Upper lobe of left lung (tissue), 4 donors: Measurements from ENCODE around the gene SGSM1.

Source experiments
- CTCF ChIP-seq, 6 experiments: fragments of 450-650 bp in 4 of 6; fragments of 200-600 bp in 2 of 6; sonication (generic) in 2 of 6; IDR thresholded peaks; one replicate each; pipeline ENCODE4 v1.5.1; 2016 to 2019; ENCODE audit warnings: antibody characterized with exemption in 6 of 6
- EP300 ChIP-seq, 4 donors: sonication (generic); formaldehyde crosslinking; IDR thresholded peaks; one replicate each; pipeline ENCODE4 v1.5.1; 2017; ENCODE audit warnings: antibody characterized with exemption in 4 of 4, control low read depth in 2 of 4
- POLR2A ChIP-seq, 4 donors: fragments of 450-650 bp; IDR thresholded peaks; one replicate each; pipeline ENCODE4 v1.5.1; 2016 to 2017; ENCODE audit warnings: antibody characterized with exemption in 4 of 4, mild to moderate bottlenecking in 2 of 4
- POLR2AphosphoS5 ChIP-seq, 2 donors: sonication (generic); formaldehyde crosslinking; IDR thresholded peaks; one replicate each; pipeline ENCODE4 v1.5.1; 2017; ENCODE audit warnings: antibody characterized with exemption in 2 of 2

- no peak for TF ChIP-seq CTCF (IDR thresholded peaks at IDR 0.05)
- no peak for TF ChIP-seq POLR2A (IDR thresholded peaks at IDR 0.05)
- no peak for TF ChIP-seq EP300 (IDR thresholded peaks at IDR 0.05)
- no peak for TF ChIP-seq POLR2AphosphoS5 (IDR thresholded peaks at IDR 0.05)
These were observed 119.8 kb downstream of the SGSM1 start for GRCh38 chr22:24925586-24926427.
